Keratinocyte (primary cell): Measurements from ENCODE around the gene TMEM132D. TPM values are rescaled to one million over a fixed set of nuclear protein-coding genes. Genes with fewer than 3 reads are reported as not detected.

ENCODE experiments used
- DNase-seq: peaks from one replicate; pipeline ENCODE4 v3.0.0-alpha.2; 2011; ENCODE audit warnings: low read depth, missing footprints, low spot score
- FAIRE-seq: peaks from 2 replicates; lab custom pipeline; 2011; peaks lifted over from hg19 to GRCh38; lab: Jason Lieb, UNC
- H2AFZ ChIP-seq: 2 replicates; pipeline ENCODE4 v1.6.0; 2012; ENCODE audit warnings: low read length, control low read depth, inconsistent platforms; ENCODE audit not compliant: control insufficient read depth
- H3K27ac ChIP-seq: 2 replicates; pipeline ENCODE4 v1.5.1; 2011; ENCODE audit warnings: low read length; ENCODE audit not compliant: control insufficient read depth, insufficient read depth
- H3K27me3 ChIP-seq: 3 replicates; pipeline ENCODE4 v1.6.0; 2011; ENCODE audit warnings: low read length; ENCODE audit not compliant: control insufficient read depth, insufficient read depth; ENCODE audit errors: extremely low read depth
- H3K36me3 ChIP-seq, 2 experiments: 2 replicates in 1 of 2; 3 replicates in 1 of 2; pipeline ENCODE4 v1.5.1; 2011; ENCODE audit warnings: low read length in 2 of 2, mild to moderate bottlenecking in 1 of 2; ENCODE audit not compliant: control insufficient read depth in 2 of 2, insufficient read depth in 2 of 2; ENCODE audit errors: extremely low read depth in 1 of 2
- H3K4me1 ChIP-seq: 3 replicates; pipeline ENCODE4 v1.5.1; 2011; ENCODE audit warnings: low read length; ENCODE audit not compliant: control insufficient read depth, insufficient read depth; ENCODE audit errors: extremely low read depth
- H3K4me2 ChIP-seq: 3 replicates; pipeline ENCODE4 v1.6.0; 2011; ENCODE audit warnings: low read depth, low read length; ENCODE audit not compliant: control insufficient read depth, insufficient read depth; ENCODE audit errors: extremely low read depth
- H3K4me3 ChIP-seq, 3 experiments: fragments of 200-600 bp in 1 of 3; sonication (generic) in 1 of 3; 2 replicates in 2 of 3; 3 replicates in 1 of 3; pipeline ENCODE4 v1.5.1; 2011 to 2016; ENCODE audit warnings: low read length in 3 of 3, mild to moderate bottlenecking in 3 of 3, control low read depth in 2 of 3, inconsistent platforms in 1 of 3, low read depth in 1 of 3, mixed read lengths in 1 of 3, mixed run types in 1 of 3, moderate library complexity in 1 of 3; ENCODE audit not compliant: control insufficient read depth in 2 of 3, insufficient read depth in 2 of 3; ENCODE audit errors: extremely low read depth in 1 of 3
- H3K79me2 ChIP-seq: 2 replicates; pipeline ENCODE4 v1.6.0; 2012; ENCODE audit warnings: low read length; ENCODE audit not compliant: control insufficient read depth, insufficient read depth
- H3K9ac ChIP-seq: 3 replicates; pipeline ENCODE4 v1.6.0; 2011; ENCODE audit warnings: low read length; ENCODE audit not compliant: control insufficient read depth, insufficient read depth; ENCODE audit errors: extremely low read depth
- H3K9me1 ChIP-seq: 3 replicates; pipeline ENCODE4 v1.6.0; 2011; ENCODE audit warnings: low read length; ENCODE audit not compliant: control insufficient read depth, insufficient read depth; ENCODE audit errors: extremely low read depth
- H3K9me3 ChIP-seq: 2 replicates; pipeline ENCODE4 v1.5.1; 2012; ENCODE audit warnings: low read depth, low read length; ENCODE audit not compliant: control insufficient read depth
- H4K20me1 ChIP-seq: 3 replicates; pipeline ENCODE4 v1.6.0; 2011; ENCODE audit warnings: low read length; ENCODE audit not compliant: control insufficient read depth, insufficient read depth; ENCODE audit errors: extremely low read depth
- CTCF ChIP-seq, 3 experiments: IDR thresholded peaks in 1 of 3; conservative IDR thresholded peaks in 1 of 3; optimal IDR thresholded peaks in 1 of 3; 2 replicates in 2 of 3; 3 replicates in 1 of 3; pipeline versions ENCODE3 to v1.5.1; 2011; ENCODE audit warnings: low read length in 3 of 3, mild to moderate bottlenecking in 3 of 3, moderate library complexity in 2 of 3, control low read depth in 1 of 3, inconsistent platforms in 1 of 3; ENCODE audit not compliant: insufficient read depth in 2 of 3; ENCODE audit errors: extremely low read depth in 1 of 3
- EZH2 ChIP-seq: IDR thresholded peaks from one replicate; pipeline ENCODE4 v1.6.1; 2012; ENCODE audit warnings: inconsistent platforms, mild to moderate bottlenecking, low read length, moderate library complexity
- dilution Hi-C: fragments of 300-500 bp; cut with MboI; formaldehyde crosslinking; loops from one replicate; pipeline ENCODE4 v1.7.0; 2020; ENCODE audit warnings: low sequenced_read_pairs; ENCODE audit not compliant: extremely low pct_ligation_motif_present
- polyA plus RNA-seq, 5 experiments: library from polyadenylated mRNA; depleted of rRNA in 3 of 5; stranded (reverse) in 3 of 5; stranded (forward) in 1 of 5; unstranded in 1 of 5; fragments of >200 nt; gene quantifications; 1 replicate in 1 of 5; 2 replicates in 3 of 5; 3 replicates in 1 of 5; pipeline versions ENCODE4 v1.2.1 to v1.2.3, GENCODE V29; 2011 to 2012; ENCODE audit warnings: missing spikeins in 2 of 5, low read depth in 1 of 5, low replicate concordance in 1 of 5

The TMEM132D gene
- polyA plus RNA-seq, 1 donor (not counting 4 experiments of a cell fraction or from before 2014, with no cell fraction given), result not detected

- Histone ChIP-seq H3K4me1 (no peaks in the 10 kb centered on the region), H3K9me3 (peaks cover 2% of the 10 kb centered on the region), H3K9me1 (no peaks in the 10 kb centered on the region), H3K9ac (no peak overlapping the region), H4K20me1 (no peaks in the 10 kb centered on the region), H3K27me3 (no peaks in the 10 kb centered on the region), H3K36me3 (no peaks in the 10 kb centered on the region), H3K4me2 (no peak overlapping the region), H3K4me3 (no peak overlapping the region), H2AFZ (no peak overlapping the region), H3K27ac (no peak overlapping the region), H3K79me2 (no peaks in the 10 kb centered on the region)
- TF ChIP-seq EZH2 (no peak), CTCF (optimal IDR thresholded peaks at IDR 0.05 in 1 of 3, IDR thresholded peaks at IDR 0.05 in 1 of 3, conservative IDR thresholded peaks at IDR 0.05 in 1 of 3; ENCODE audit: extremely low read depth in 1 of 3, insufficient read depth in 2 of 3, low read length in 3 of 3) (no peak)
- dilution Hi-C loops, result no loop called here
- FAIRE-seq, result no peak
- no peak for DNase-seq
These were observed 702.8 kb downstream of the TMEM132D start for GRCh38 chr12:129201029-129201428.

GRCh38 chr12:129200576-129200975, 703.2 kb downstream of the TMEM132D start:
- no peak for DNase-seq
- TF ChIP-seq CTCF (optimal IDR thresholded peaks at IDR 0.05 in 1 of 3, IDR thresholded peaks at IDR 0.05 in 1 of 3, conservative IDR thresholded peaks at IDR 0.05 in 1 of 3; ENCODE audit: extremely low read depth in 1 of 3, insufficient read depth in 2 of 3, low read length in 3 of 3), result no peak
- TF ChIP-seq EZH2, result no peak
- Histone ChIP-seq H3K27ac (no peak overlapping the region), H3K9me1 (no peaks in the 10 kb centered on the region), H3K79me2 (no peaks in the 10 kb centered on the region), H3K9ac (no peak overlapping the region), H3K4me2 (no peak overlapping the region), H2AFZ (no peak overlapping the region), H3K4me1 (no peaks in the 10 kb centered on the region), H3K4me3 (no peak overlapping the region), H4K20me1 (no peaks in the 10 kb centered on the region), H3K27me3 (no peaks in the 10 kb centered on the region), H3K36me3 (no peaks in the 10 kb centered on the region), H3K9me3 (peaks cover 2% of the 10 kb centered on the region)
- dilution Hi-C loops, result no loop called here
- no peak for FAIRE-seq
